ENCODE measurements around the gene CHST15.
A peak's percentile ranks its signal among the peaks of the same experiment; 100 is the strongest.

CHST15 gene

GRCh38 chr10:124009231-124010015 lies 84.0 kb downstream of the CHST15 start:
- no peaks in the 10 kb centered on the region for H3K27me3 ChIP-seq
- TF ChIP-seq, protein P1, sequence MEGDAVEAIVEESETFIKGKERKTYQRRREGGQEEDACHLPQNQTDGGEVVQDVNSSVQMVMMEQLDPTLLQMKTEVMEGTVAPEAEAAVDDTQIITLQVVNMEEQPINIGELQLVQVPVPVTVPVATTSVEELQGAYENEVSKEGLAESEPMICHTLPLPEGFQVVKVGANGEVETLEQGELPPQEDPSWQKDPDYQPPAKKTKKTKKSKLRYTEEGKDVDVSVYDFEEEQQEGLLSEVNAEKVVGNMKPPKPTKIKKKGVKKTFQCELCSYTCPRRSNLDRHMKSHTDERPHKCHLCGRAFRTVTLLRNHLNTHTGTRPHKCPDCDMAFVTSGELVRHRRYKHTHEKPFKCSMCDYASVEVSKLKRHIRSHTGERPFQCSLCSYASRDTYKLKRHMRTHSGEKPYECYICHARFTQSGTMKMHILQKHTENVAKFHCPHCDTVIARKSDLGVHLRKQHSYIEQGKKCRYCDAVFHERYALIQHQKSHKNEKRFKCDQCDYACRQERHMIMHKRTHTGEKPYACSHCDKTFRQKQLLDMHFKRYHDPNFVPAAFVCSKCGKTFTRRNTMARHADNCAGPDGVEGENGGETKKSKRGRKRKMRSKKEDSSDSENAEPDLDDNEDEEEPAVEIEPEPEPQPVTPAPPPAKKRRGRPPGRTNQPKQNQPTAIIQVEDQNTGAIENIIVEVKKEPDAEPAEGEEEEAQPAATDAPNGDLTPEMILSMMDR (IDR thresholded peaks at IDR 0.05) = no peak
- H3K36me3 ChIP-seq = peaks cover 99% of the 10 kb centered on the region
- H3K4me1 ChIP-seq (ENCODE audit: control insufficient read depth in 1 of 2, insufficient read depth in 1 of 2, low read depth in 1 of 2, low read length in 1 of 2) = peaks cover 8 to 11% of the 10 kb centered on the region in 2 experiments
- H3K9me3 ChIP-seq = no peaks in the 10 kb centered on the region
- no peak overlapping the region for H3K4me3 ChIP-seq (ENCODE audit: low read depth in 1 of 2, low read length in 1 of 2)
- H3K27ac ChIP-seq = peak overlapping the region; percentile 13

DNA sequence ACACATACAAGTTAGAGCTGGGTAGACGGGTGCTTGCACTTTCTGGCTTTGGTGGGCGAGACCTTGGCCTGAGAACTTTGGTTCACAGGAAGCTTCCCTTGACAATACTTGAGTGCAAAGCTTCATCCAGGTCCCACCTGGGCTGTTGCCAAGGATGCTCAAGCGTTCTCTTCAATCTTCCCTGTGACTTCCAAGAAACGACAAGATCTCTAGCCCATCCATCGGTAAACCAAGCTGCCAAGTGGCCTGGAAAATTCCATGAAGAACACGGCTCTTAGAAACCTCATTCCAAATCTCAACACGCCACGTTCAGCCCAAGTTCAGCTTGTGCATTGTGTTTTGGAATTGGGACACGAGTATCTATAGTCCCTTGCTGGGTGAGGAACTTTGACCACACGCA lies 84.7 kb downstream of the CHST15 start:
- Histone ChIP-seq H3K36me3 (peaks cover 99% of the 10 kb centered on the region), H3K27ac (peak overlapping the region; percentile 13), H3K9me3 (no peaks in the 10 kb centered on the region), H3K27me3 (no peaks in the 10 kb centered on the region), H3K4me1 (ENCODE audit: control insufficient read depth in 1 of 2, insufficient read depth in 1 of 2, low read depth in 1 of 2, low read length in 1 of 2) (peaks cover under 1 to 4% of the 10 kb centered on the region in 2 experiments), H3K4me3 (ENCODE audit: low read depth in 1 of 2, low read length in 1 of 2) (no peak overlapping the region)
- TF ChIP-seq, protein P1 (IDR thresholded peaks at IDR 0.05) = no peak

GRCh38 chr10:124008187-124008586 lies 85.2 kb downstream of the CHST15 start:
- TF ChIP-seq, protein P1 (IDR thresholded peaks at IDR 0.05) = no peak
- Histone ChIP-seq H3K27me3 (no peaks in the 10 kb centered on the region), H3K36me3 (peaks cover 99% of the 10 kb centered on the region), H3K9me3 (no peaks in the 10 kb centered on the region), H3K27ac (no peak overlapping the region), H3K4me3 (ENCODE audit: low read depth in 1 of 2, low read length in 1 of 2) (no peak overlapping the region), H3K4me1 (ENCODE audit: control insufficient read depth in 1 of 2, insufficient read depth in 1 of 2, low read depth in 1 of 2, low read length in 1 of 2) (no peaks in the 10 kb centered on the region)

- Histone ChIP-seq H3K4me1 (ENCODE audit: control insufficient read depth in 1 of 2, insufficient read depth in 1 of 2, low read depth in 1 of 2, low read length in 1 of 2) (no peaks in the 10 kb centered on the region), H3K27ac (no peak overlapping the region), H3K27me3 (no peaks in the 10 kb centered on the region), H3K36me3 (peaks cover 99% of the 10 kb centered on the region), H3K4me3 (ENCODE audit: low read depth in 1 of 2, low read length in 1 of 2) (no peak overlapping the region), H3K9me3 (no peaks in the 10 kb centered on the region)
- TF ChIP-seq, protein P1 (IDR thresholded peaks at IDR 0.05) = no peak
These were observed 85.6 kb downstream of the CHST15 start for GRCh38 chr10:124007773-124008145.

DNA sequence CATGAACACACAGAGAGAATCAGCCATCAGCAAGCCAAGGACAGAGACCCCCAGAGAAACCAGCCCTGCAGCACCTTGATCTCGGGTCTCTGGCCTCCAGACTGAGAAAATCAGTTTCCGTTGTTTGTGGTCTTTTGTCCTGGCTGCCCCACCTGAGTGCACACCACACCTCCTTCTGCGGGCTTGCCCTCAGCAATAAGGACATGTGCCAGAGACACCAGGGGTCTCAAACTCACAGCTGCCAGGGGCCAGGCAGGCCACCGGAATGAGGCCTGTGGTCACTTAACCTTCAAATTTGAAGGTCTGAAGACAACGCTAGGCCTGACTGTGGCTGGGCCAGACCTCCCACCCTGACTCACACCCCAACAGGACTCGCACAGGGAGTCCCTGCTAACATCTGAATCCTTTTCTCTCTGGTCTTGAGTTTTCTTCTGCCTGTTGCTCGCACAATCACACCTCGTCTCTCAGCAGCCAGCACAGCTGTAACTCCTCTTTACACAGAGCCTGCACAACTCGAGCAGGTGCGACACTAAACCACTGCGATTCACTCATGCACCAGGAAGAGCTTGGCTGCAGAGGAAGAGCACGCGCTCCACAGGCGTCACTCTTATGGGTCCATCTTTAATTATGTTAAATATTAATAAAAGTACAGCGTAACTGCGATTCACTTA lies 86.2 kb downstream of the CHST15 start:
- H3K36me3 ChIP-seq = peaks cover 99% of the 10 kb centered on the region
- no peaks in the 10 kb centered on the region for H3K4me1 ChIP-seq (ENCODE audit: control insufficient read depth in 1 of 2, insufficient read depth in 1 of 2, low read depth in 1 of 2, low read length in 1 of 2)
- no peaks in the 10 kb centered on the region for H3K27me3 ChIP-seq
- TF ChIP-seq, protein P1 (IDR thresholded peaks at IDR 0.05) = no peak
- no peaks in the 10 kb centered on the region for H3K9me3 ChIP-seq
- H3K4me3 ChIP-seq (ENCODE audit: low read depth in 1 of 2, low read length in 1 of 2) = no peak overlapping the region
- H3K27ac ChIP-seq = no peak overlapping the region
